K562 (cell line): ENCODE results near the gene SCGB1C2. TPM values are rescaled to one million over a fixed set of nuclear protein-coding genes. Genes with fewer than 3 reads are reported as not detected.

Experiments
- CEBPB ChIP-seq: fragments of 450-650 bp; IDR thresholded peaks from 2 replicates; pipeline ENCODE4 v1.6.1; 2016; ENCODE audit warnings: missing genetic modification characterization, missing compliant biosample characterization
- ETS2 ChIP-seq: IDR thresholded peaks from 2 replicates; pipeline ENCODE4 v1.6.1; 2016; ENCODE audit warnings: borderline replicate concordance, missing genetic modification characterization, mild to moderate bottlenecking, moderate library complexity, missing compliant biosample characterization; ENCODE audit not compliant: poor library complexity, severe bottlenecking
- HDAC8 ChIP-seq: fragments of 450-650 bp; IDR thresholded peaks from 2 replicates; pipeline ENCODE4 v1.6.1; 2016; ENCODE audit warnings: mild to moderate bottlenecking, missing genetic modification characterization, moderate library complexity, missing compliant biosample characterization
- PHF8 ChIP-seq: fragments of 200-600 bp; sonication (generic); IDR thresholded peaks from 2 replicates; pipeline ENCODE4 v1.6.1; 2012; ENCODE audit warnings: mixed run types, mild to moderate bottlenecking, inconsistent platforms, low read length, moderate library complexity, borderline replicate concordance
- polyA plus RNA-seq, 8 experiments: library from polyadenylated mRNA; depleted of rRNA in 4 of 8; stranded (reverse) in 5 of 8; unstranded in 3 of 8; fragments of >200 nt; fragmentation: Nextera tagmentation in 2 of 8; fragmentation: Illumina TruSeq in 1 of 8; extraction: Ambion mirVana in 2 of 8; extraction: Trizol in 1 of 8; gene quantifications; 2 replicates each; pipeline versions ENCODE4 v1.2.1 to v1.2.3, GENCODE V29; 2011 to 2014; ENCODE audit warnings: inconsistent platforms in 1 of 8, missing spikeins in 1 of 8
- total RNA-seq, 7 experiments: library from RNA; depleted of rRNA in 6 of 7; stranded (reverse); fragments of >200 nt in 6 of 7; fragmentation: Illumina TruSeq in 2 of 7; extraction: Trizol in 2 of 7; gene quantifications; 2 replicates each; pipeline versions ENCODE4 v1.2.1 to v1.2.3, GENCODE V29; 2011 to 2021; ENCODE audit warnings: low replicate concordance in 1 of 7
- TF ChIP-seq, protein P1 (sequence below): sonication (generic); formaldehyde crosslinking; IDR thresholded peaks from 2 replicates; pipeline ENCODE4 v1.8.0; 2023; ENCODE audit warnings: mild to moderate bottlenecking, missing genetic modification reagents
- TF ChIP-seq, protein P2 (sequence below): conservative IDR thresholded peaks from 2 replicates; pipeline ENCODE4 v1.6.1; 2011; ENCODE audit warnings: low read depth, mild to moderate bottlenecking, low read length; ENCODE audit not compliant: control insufficient read depth
- TF ChIP-seq, protein P3 (sequence below): sonication (generic); formaldehyde crosslinking; IDR thresholded peaks from 2 replicates; pipeline ENCODE4 v1.8.0; 2022; ENCODE audit warnings: missing genetic modification reagents, mild to moderate bottlenecking, borderline replicate concordance

The SCGB1C2 gene
- total and polyA plus RNA-seq, 9 of the 15 experiments (the other 6 are each of a cell fraction or from before 2014, with no cell fraction given) = not detected

DNA sequence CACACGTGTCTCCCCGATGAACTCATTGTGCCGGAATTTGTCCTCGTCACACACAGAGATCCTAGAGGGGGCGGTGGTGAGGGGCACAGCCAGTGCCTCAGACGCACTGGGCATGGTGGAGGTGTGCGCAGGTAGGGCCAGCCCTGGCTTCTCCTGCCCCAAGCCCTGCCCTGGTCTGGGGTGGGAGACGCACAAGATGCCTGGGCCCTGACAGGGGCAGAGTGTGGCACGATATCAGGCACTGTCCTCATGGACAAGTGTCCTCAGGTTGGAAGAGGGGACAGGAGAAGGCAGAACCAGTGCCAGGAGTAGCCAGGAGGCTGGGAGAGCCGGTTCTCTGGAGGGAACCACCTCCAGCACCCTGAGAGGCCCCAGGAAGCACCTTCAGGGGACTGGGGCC is 24.1 kb downstream of the SCGB1C2 start (continued):
- TF ChIP-seq ETS2 (no peak), PHF8 (no peak), CEBPB (tag) (no peak), HDAC8 (tag) (no peak)
- TF ChIP-seq, protein P1, sequence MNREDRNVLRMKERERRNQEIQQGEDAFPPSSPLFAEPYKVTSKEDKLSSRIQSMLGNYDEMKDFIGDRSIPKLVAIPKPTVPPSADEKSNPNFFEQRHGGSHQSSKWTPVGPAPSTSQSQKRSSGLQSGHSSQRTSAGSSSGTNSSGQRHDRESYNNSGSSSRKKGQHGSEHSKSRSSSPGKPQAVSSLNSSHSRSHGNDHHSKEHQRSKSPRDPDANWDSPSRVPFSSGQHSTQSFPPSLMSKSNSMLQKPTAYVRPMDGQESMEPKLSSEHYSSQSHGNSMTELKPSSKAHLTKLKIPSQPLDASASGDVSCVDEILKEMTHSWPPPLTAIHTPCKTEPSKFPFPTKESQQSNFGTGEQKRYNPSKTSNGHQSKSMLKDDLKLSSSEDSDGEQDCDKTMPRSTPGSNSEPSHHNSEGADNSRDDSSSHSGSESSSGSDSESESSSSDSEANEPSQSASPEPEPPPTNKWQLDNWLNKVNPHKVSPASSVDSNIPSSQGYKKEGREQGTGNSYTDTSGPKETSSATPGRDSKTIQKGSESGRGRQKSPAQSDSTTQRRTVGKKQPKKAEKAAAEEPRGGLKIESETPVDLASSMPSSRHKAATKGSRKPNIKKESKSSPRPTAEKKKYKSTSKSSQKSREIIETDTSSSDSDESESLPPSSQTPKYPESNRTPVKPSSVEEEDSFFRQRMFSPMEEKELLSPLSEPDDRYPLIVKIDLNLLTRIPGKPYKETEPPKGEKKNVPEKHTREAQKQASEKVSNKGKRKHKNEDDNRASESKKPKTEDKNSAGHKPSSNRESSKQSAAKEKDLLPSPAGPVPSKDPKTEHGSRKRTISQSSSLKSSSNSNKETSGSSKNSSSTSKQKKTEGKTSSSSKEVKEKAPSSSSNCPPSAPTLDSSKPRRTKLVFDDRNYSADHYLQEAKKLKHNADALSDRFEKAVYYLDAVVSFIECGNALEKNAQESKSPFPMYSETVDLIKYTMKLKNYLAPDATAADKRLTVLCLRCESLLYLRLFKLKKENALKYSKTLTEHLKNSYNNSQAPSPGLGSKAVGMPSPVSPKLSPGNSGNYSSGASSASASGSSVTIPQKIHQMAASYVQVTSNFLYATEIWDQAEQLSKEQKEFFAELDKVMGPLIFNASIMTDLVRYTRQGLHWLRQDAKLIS = no peak
- TF ChIP-seq, protein P2, sequence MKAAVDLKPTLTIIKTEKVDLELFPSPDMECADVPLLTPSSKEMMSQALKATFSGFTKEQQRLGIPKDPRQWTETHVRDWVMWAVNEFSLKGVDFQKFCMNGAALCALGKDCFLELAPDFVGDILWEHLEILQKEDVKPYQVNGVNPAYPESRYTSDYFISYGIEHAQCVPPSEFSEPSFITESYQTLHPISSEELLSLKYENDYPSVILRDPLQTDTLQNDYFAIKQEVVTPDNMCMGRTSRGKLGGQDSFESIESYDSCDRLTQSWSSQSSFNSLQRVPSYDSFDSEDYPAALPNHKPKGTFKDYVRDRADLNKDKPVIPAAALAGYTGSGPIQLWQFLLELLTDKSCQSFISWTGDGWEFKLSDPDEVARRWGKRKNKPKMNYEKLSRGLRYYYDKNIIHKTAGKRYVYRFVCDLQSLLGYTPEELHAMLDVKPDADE = no peak
- TF ChIP-seq, protein P3, sequence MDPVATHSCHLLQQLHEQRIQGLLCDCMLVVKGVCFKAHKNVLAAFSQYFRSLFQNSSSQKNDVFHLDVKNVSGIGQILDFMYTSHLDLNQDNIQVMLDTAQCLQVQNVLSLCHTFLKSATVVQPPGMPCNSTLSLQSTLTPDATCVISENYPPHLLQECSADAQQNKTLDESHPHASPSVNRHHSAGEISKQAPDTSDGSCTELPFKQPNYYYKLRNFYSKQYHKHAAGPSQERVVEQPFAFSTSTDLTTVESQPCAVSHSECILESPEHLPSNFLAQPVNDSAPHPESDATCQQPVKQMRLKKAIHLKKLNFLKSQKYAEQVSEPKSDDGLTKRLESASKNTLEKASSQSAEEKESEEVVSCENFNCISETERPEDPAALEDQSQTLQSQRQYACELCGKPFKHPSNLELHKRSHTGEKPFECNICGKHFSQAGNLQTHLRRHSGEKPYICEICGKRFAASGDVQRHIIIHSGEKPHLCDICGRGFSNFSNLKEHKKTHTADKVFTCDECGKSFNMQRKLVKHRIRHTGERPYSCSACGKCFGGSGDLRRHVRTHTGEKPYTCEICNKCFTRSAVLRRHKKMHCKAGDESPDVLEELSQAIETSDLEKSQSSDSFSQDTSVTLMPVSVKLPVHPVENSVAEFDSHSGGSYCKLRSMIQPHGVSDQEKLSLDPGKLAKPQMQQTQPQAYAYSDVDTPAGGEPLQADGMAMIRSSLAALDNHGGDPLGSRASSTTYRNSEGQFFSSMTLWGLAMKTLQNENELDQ (CRISPR knock-in tag) = no peak
